GM12864 (cell line): ENCODE measurements around the gene POTEM.
"Not testable (repeated sequence)": the region's sequence is repeated elsewhere in the genome, so short reads cannot be mapped to it uniquely, and the experiment has no call there.

Source experiments
- DNase-seq: peaks from one replicate; pipeline ENCODE4 v3.0.0-alpha.2; 2011; ENCODE audit warnings: low read depth
- H3K4me3 ChIP-seq: 2 replicates; pipeline ENCODE4 v1.5.1; 2011; ENCODE audit warnings: mild to moderate bottlenecking, low read depth, low read length, control low read depth

Gene POTEM

DNA sequence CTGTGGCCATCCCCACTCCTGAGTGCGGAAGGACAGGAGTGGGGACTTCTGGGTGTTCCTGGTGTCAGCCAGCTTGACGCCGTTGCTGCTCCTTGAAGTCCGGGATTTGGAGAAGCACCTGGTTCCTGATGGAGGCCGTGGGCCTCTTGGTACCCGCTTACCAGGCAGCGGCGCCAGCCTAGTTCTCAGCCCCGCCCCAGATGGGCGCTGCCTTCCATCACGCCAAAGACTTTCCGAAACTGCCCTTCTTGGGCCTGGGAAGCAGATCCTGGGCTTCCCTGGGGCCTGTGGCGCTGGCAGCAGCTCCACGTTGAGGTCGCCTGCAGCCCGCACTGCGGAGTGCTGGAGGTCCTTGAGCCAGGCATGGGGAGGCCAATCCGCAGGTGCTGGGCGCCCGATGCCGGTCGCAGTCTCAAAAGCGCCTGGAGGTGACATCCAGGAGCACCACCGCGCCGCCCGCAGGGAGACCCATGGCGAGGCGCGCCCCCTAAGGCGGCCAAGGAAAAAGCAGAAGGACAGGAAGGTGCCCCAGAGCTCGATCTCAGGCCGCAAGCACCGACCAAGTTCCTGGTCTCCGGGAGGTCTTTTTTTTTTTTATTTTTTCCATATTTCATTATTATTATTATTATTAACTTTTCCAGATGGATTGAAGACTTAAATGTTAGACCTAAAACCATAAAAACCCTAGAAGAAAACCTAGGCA lies 59.6 kb downstream of the POTEM start:
- DNase-seq, H3K4me3 ChIP-seq: not testable (repeated sequence)

- H3K4me3 ChIP-seq, DNase-seq: not testable (repeated sequence)
Measured at GRCh38 chr14:19027895-19028294, 60.7 kb downstream of the POTEM start.

- DNase-seq, H3K4me3 ChIP-seq: not testable (repeated sequence)
Measured at GRCh38 chr14:19036811-19037382, 69.7 kb downstream of the POTEM start.

- H3K4me3 ChIP-seq, DNase-seq: not testable (repeated sequence)
Measured at GRCh38 chr14:19038060-19038664, 70.9 kb downstream of the POTEM start.

GRCh38 chr14:19038785-19039184 lies 71.6 kb downstream of the POTEM start:
- DNase-seq, H3K4me3 ChIP-seq: not testable (repeated sequence)

DNA sequence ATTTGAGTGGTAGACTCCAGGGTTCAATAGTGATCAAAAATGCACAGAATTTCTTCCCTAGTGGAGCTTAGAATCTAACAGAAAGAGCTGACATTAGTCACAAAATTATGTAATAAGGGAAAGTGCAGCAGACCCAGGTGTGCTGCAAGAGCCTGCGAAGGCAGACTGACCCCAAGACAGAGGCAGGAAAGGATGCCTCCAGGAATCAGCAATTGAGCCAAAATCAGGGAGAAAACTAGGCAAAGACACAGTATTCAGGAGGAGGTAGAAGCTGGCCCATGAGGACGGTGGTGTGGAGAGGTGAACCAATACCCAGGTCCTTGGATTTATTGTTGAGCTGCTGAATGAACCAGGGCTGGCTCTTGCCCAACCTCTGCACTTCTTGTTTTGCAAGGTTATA lies 76.2 kb downstream of the POTEM start:
- not testable (repeated sequence) for DNase-seq, H3K4me3 ChIP-seq
